Activated CD4-positive, alpha-beta T cell treated with anti-CD3 and anti-CD28 coated beads for 36 hours (primary cell): ENCODE measurements around the gene SIRPG. TPM values are rescaled to one million over a fixed set of nuclear protein-coding genes. Genes with fewer than 3 reads are reported as not detected.
"Not testable (repeated sequence)": the region's sequence is repeated elsewhere in the genome, so short reads cannot be mapped to it uniquely, and the experiment has no call there.

ENCODE experiments used
- ATAC-seq: fragments of 200-7000 bp; cut with Tn5 transposase; one replicate; pipeline ENCODE4 v1.10.0; 2021; ENCODE audit warnings: mild to moderate bottlenecking, moderate library complexity
- CTCF ChIA-PET: fragments of 350-600 bp; sonication (Branson Sonifier 250); formaldehyde crosslinking; loops from one replicate; lab custom pipeline; 2021; ENCODE audit warnings: antibody characterized with exemption; lab: Charles Lee
- POLR2A ChIA-PET: fragments of 350-600 bp; sonication (Branson Sonifier 250); formaldehyde crosslinking; loops from one replicate; lab custom pipeline; 2021; ENCODE audit warnings: antibody characterized with exemption, inconsistent platforms; lab: Charles Lee
- DNase-seq: peaks from one replicate; pipeline ENCODE4 v3.0.0-alpha.2; 2020
- H3K27ac Mint-ChIP-seq: one replicate; pipeline ENCODE4 v1.8.0; 2021; ENCODE audit warnings: mixed read lengths
- H3K27me3 Mint-ChIP-seq: one replicate; pipeline ENCODE4 v1.8.0; 2021; ENCODE audit warnings: mixed read lengths
- H3K36me3 Mint-ChIP-seq: one replicate; pipeline ENCODE4 v1.8.0; 2021; ENCODE audit warnings: low read depth, mixed read lengths
- H3K4me1 Mint-ChIP-seq: one replicate; pipeline ENCODE4 v1.8.0; 2021; ENCODE audit warnings: mixed read lengths
- H3K4me3 Mint-ChIP-seq: one replicate; pipeline ENCODE4 v1.8.0; 2021; ENCODE audit warnings: mild to moderate bottlenecking, moderate library complexity, mixed read lengths
- H3K9me3 Mint-ChIP-seq: one replicate; pipeline ENCODE4 v1.8.0; 2021; ENCODE audit warnings: low read depth, mixed read lengths
- intact Hi-C, 2 experiments: fragments of 100-400 bp; cut with DNase I in 1 of 2; cut with micrococcal nuclease in 1 of 2; formaldehyde crosslinking; loops; one replicate each; pipeline versions ENCODE4 v1.14.2 to v1.15.1; 2022 to 2024; cut with DNase I, micrococcal nuclease
- total RNA-seq, 2 experiments: library from RNA; stranded (reverse); gene quantifications; one replicate each; pipeline ENCODE4 v1.2.3, GENCODE V29; 2021

Gene SIRPG
- total RNA-seq, 2 experiments from 2014 or later: 34.3 to 48.7 TPM

GRCh38 chr20:1623501-1624205 is 33.9 kb downstream of the SIRPG start:
- peaks cover 91% of the 10 kb centered on the region for H3K4me1 Mint-ChIP-seq
- ATAC-seq (no peak), DNase-seq (no peak)
- intact Hi-C loops: loop anchor here (2.0 to 5.0 kb wide), 3 partner anchors 56 to 109 kb away; no protein-coding TSS in a partner anchor
- no peak overlapping the region for H3K4me3 Mint-ChIP-seq
- H3K36me3 Mint-ChIP-seq: peaks cover 13% of the 10 kb centered on the region
- ChIA-PET POLR2A (no interaction called here), CTCF (interaction anchor here (0.6 to 2.0 kb wide), 3 partner anchors 11 to 384 kb away, joined by 3 to 7 read pairs (median 3); no protein-coding TSS in a partner anchor)
- H3K27me3 Mint-ChIP-seq: no peaks in the 10 kb centered on the region
- H3K27ac Mint-ChIP-seq: no peak overlapping the region
- H3K9me3 Mint-ChIP-seq: peaks cover 2% of the 10 kb centered on the region

- DNase-seq: no peak
- peak overlapping the region; percentile 56 for H3K27ac Mint-ChIP-seq
- intact Hi-C loops: loop anchor here in 1 of 2 experiments (5.0 kb wide), 1 partner anchor 55 kb away; no protein-coding TSS in a partner anchor
- no peak overlapping the region for H3K4me3 Mint-ChIP-seq
- H3K9me3 Mint-ChIP-seq: peaks cover 2% of the 10 kb centered on the region
- H3K4me1 Mint-ChIP-seq: peaks cover 82% of the 10 kb centered on the region
- peaks cover 10% of the 10 kb centered on the region for H3K36me3 Mint-ChIP-seq
- H3K27me3 Mint-ChIP-seq: no peaks in the 10 kb centered on the region
- ATAC-seq: peak; percentile 12
- ChIA-PET CTCF (no interaction called here), POLR2A (no interaction called here)
Measured at GRCh38 chr20:1622450-1622849, 35.1 kb downstream of the SIRPG start.

- Mint-ChIP-seq H3K27me3 (no peaks in the 10 kb centered on the region), H3K4me1 (peaks cover 74% of the 10 kb centered on the region), H3K27ac (peak overlapping the region; percentile 44), H3K4me3 (no peak overlapping the region), H3K36me3 (peaks cover 10% of the 10 kb centered on the region), H3K9me3 (peaks cover 2% of the 10 kb centered on the region)
- DNase-seq: no peak
- intact Hi-C loops: loop anchor here in 1 of 2 experiments (5.0 kb wide), 1 partner anchor 54 kb away; no protein-coding TSS in a partner anchor
- ChIA-PET CTCF (interaction anchor here (0.7 kb wide), 1 partner anchor 60 kb away, joined by 3 read pairs; no protein-coding TSS in a partner anchor), POLR2A (no interaction called here)
- ATAC-seq: no peak
Measured at GRCh38 chr20:1621316-1621715, 36.3 kb downstream of the SIRPG start.

DNA sequence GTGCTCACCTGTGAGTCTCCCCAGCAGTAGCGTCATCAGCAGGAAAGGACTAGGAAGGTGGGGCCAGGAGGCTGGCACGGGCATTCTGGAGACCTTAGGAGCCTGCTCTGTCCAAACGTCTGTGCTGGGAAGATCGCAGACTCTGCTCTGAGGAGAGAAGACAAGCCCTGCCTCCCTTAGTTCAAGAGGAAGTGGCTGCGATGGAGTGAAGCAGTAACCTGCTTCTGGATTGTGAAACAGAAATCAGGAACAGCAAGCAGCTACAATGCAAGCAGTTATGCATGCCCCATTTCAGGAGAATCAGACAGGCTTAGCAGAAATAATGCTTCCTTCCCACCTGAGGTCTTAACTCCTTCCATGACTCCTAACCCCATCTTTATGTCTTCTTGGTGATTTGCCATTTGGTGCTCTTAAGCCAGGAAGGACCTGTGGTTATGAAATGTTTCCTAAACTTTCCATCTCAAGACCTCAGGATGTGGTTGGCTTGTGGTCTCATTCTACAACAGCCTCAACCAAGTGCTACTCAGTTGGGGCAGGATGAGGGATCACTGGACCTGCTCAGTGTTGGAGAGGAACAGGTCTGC is 37.6 kb downstream of the SIRPG start, which contains the start of gene SIRPB1:
SIRPB1 (minus strand) TSS at position 149 of the 584 bp plus-strand sequence; CDS start at position 84, 65 bp downstream.
- ChIA-PET POLR2A (no interaction called here), CTCF (interaction anchor here (0.9 kb wide), 1 partner anchor 41 kb away, joined by 3 read pairs; no protein-coding TSS in a partner anchor)
- H3K27me3 Mint-ChIP-seq: no peaks in the 10 kb centered on the region
- peaks cover 61% of the 10 kb centered on the region for H3K4me1 Mint-ChIP-seq
- peak; percentile 27 for DNase-seq
- peak; percentile 50 for ATAC-seq
- H3K27ac Mint-ChIP-seq: peak within 1 kb of the TSS; percentile 37
- peaks cover 8% of the 10 kb centered on the region for H3K36me3 Mint-ChIP-seq
- no peak within 1 kb of the TSS for H3K4me3 Mint-ChIP-seq
- peaks cover 2% of the 10 kb centered on the region for H3K9me3 Mint-ChIP-seq
- intact Hi-C loops: loop anchor here in 1 of 2 experiments (5.0 kb wide), 1 partner anchor 53 kb away; no protein-coding TSS in a partner anchor

GRCh38 chr20:1618954-1619540 is 38.5 kb downstream of the SIRPG start:
- CTCF ChIA-PET: interaction anchor here (0.9 kb wide), 1 partner anchor 40 kb away, joined by 3 read pairs; no protein-coding TSS in a partner anchor
- H3K4me1 Mint-ChIP-seq: peaks cover 55% of the 10 kb centered on the region
- intact Hi-C loops: no loop called here
- H3K36me3 Mint-ChIP-seq: peaks cover 8% of the 10 kb centered on the region
- ATAC-seq (no peak), DNase-seq (no peak)
- H3K9me3 Mint-ChIP-seq: peaks cover 2% of the 10 kb centered on the region
- POLR2A ChIA-PET: no interaction called here
- no peak overlapping the region for H3K4me3 Mint-ChIP-seq
- H3K27me3 Mint-ChIP-seq: no peaks in the 10 kb centered on the region
- H3K27ac Mint-ChIP-seq: peak overlapping the region; percentile 37

- H3K9me3 Mint-ChIP-seq: peaks cover 2% of the 10 kb centered on the region
- H3K36me3 Mint-ChIP-seq: peaks cover 8% of the 10 kb centered on the region
- H3K27ac Mint-ChIP-seq: peak overlapping the region; percentile 9
- H3K4me1 Mint-ChIP-seq: peaks cover 51% of the 10 kb centered on the region
- CTCF ChIA-PET: no interaction called here
- ATAC-seq (no peak), DNase-seq (no peak)
- no peak overlapping the region for H3K4me3 Mint-ChIP-seq
- intact Hi-C loops: no loop called here
- POLR2A ChIA-PET: no interaction called here
- no peaks in the 10 kb centered on the region for H3K27me3 Mint-ChIP-seq
Measured at GRCh38 chr20:1618479-1618878, 39.1 kb downstream of the SIRPG start.

DNA sequence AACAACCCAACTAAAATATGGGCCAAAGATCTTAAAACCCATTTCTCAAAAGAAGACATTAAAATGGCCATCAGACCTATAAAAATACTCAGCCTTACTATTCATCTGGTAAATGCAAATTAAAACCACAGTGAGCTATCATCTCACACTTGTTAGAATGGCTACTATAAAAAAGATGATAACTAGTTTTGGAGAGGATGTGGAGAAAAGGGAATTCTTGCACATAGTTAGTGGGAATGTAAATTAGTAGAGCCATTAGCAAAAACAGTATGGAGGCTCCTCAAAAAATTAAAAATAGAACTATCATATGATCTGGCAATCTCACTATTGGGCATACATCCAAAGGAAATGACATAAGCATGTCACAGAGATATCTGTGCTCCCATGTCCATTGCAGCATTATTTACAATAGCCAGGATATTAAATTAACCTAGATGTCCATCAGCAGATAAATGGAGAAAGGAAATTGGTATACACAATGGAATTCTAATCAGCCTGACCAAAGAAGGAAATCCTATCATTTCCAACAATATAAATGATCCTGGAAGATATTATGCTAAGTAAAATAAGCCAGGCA is 40.6 kb downstream of the SIRPG start:
- ChIA-PET POLR2A (no interaction called here), CTCF (no interaction called here)
- H3K9me3 Mint-ChIP-seq: peaks cover 2% of the 10 kb centered on the region
- H3K4me1 Mint-ChIP-seq: peaks cover 35% of the 10 kb centered on the region
- intact Hi-C loops: no loop called here
- H3K27me3 Mint-ChIP-seq: no peaks in the 10 kb centered on the region
- no peak overlapping the region for H3K27ac Mint-ChIP-seq
- ATAC-seq (no peak), DNase-seq (no peak)
- peaks cover 8% of the 10 kb centered on the region for H3K36me3 Mint-ChIP-seq
- H3K4me3 Mint-ChIP-seq: no peak overlapping the region

DNA sequence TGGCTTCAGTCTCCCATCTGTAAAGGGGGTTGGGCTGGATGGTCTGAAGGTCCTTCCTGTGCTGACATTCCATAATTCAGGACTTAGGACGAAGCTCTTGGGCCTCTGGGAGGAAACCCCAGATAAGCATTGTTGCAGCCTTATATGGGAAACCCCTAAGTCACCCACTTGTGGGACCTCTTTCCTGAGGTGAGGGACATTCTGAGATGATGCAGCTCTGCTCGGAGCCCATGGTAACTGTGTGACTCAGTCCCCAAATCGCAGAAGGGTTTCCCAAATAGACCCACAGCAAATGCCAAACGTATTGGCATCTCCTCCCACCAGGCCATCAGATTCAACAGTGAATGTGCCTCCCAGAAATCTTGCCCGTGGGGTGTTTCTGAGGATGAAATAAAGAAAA is 47.2 kb downstream of the SIRPG start:
- CTCF ChIA-PET, intact Hi-C loops, POLR2A ChIA-PET, H3K4me3 Mint-ChIP-seq, H3K36me3 Mint-ChIP-seq, H3K9me3 Mint-ChIP-seq, H3K27me3 Mint-ChIP-seq, ATAC-seq, DNase-seq, H3K27ac Mint-ChIP-seq, H3K4me1 Mint-ChIP-seq: not testable (repeated sequence)

GRCh38 chr20:1608678-1609347 is 48.8 kb downstream of the SIRPG start:
- H3K9me3 Mint-ChIP-seq, H3K27me3 Mint-ChIP-seq, POLR2A ChIA-PET, H3K4me1 Mint-ChIP-seq, CTCF ChIA-PET, H3K27ac Mint-ChIP-seq, intact Hi-C loops, DNase-seq, H3K36me3 Mint-ChIP-seq, H3K4me3 Mint-ChIP-seq: not testable (repeated sequence)
- peak; percentile 68 for ATAC-seq

GRCh38 chr20:1600736-1601135 is 56.8 kb downstream of the SIRPG start:
- intact Hi-C loops: no loop called here
- CTCF ChIA-PET: no interaction called here
- Mint-ChIP-seq H3K4me3 (no peak overlapping the region), H3K36me3 (no peaks in the 10 kb centered on the region), H3K27ac (no peak overlapping the region), H3K4me1 (no peaks in the 10 kb centered on the region), H3K9me3 (no peaks in the 10 kb centered on the region), H3K27me3 (no peaks in the 10 kb centered on the region)
- ATAC-seq (no peak), DNase-seq (no peak)
- POLR2A ChIA-PET: no interaction called here

DNA sequence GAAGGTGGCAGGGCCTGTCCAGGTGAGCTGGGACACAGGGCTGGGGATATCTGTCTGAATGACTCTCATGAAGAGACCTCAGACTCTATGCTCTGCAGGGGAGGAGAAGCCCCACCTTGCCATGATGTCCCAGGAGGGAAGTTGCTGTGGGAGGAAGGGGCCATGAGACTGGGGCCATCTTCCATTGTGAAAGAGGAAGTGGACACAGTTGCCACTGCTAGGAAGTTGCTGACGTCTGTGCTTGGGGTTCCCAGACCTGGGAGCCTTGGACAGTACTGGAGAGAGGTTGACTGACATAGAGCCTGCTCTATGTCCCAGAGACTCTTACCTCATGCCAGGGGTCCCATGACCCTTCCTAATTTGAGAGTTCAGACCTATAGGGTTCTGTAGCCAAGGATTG is 62.2 kb downstream of the SIRPG start:
- ATAC-seq (no peak), DNase-seq (no peak)
- H3K4me1 Mint-ChIP-seq: no peaks in the 10 kb centered on the region
- ChIA-PET POLR2A (no interaction called here), CTCF (no interaction called here)
- H3K4me3 Mint-ChIP-seq: no peak overlapping the region
- H3K9me3 Mint-ChIP-seq: no peaks in the 10 kb centered on the region
- H3K36me3 Mint-ChIP-seq: no peaks in the 10 kb centered on the region
- H3K27ac Mint-ChIP-seq: no peak overlapping the region
- intact Hi-C loops: no loop called here
- H3K27me3 Mint-ChIP-seq: no peaks in the 10 kb centered on the region
